ENCODE data around the gene IRS2.

DNA sequence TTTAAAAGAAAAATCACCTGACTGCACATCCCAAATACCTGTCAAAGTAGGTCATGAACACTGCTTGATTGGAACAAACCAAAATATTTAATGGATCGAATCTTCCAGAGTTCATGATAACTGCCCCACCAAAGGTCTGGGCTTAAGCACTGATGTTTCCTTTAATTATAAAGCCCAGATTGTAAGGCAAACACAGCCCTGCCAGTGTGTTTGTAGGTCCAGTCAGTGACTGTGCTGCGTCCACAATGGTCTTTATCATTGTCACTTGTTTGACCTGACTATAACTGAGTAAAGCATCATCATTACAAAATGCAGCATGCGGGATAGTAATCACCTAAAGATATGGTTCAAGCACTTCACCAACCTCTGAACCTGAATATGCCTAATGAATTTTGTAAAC, 63.3 kb downstream of the IRS2 start:
- TF ChIP-seq, protein P1, sequence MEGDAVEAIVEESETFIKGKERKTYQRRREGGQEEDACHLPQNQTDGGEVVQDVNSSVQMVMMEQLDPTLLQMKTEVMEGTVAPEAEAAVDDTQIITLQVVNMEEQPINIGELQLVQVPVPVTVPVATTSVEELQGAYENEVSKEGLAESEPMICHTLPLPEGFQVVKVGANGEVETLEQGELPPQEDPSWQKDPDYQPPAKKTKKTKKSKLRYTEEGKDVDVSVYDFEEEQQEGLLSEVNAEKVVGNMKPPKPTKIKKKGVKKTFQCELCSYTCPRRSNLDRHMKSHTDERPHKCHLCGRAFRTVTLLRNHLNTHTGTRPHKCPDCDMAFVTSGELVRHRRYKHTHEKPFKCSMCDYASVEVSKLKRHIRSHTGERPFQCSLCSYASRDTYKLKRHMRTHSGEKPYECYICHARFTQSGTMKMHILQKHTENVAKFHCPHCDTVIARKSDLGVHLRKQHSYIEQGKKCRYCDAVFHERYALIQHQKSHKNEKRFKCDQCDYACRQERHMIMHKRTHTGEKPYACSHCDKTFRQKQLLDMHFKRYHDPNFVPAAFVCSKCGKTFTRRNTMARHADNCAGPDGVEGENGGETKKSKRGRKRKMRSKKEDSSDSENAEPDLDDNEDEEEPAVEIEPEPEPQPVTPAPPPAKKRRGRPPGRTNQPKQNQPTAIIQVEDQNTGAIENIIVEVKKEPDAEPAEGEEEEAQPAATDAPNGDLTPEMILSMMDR (IDR thresholded peaks at IDR 0.05): no peak
- no peak for TF ChIP-seq POLR2A (IDR thresholded peaks at IDR 0.05)
